SKM-1 treated with dmso at 0.1 percent for 144 hours (cell line): Measurements from ENCODE around the gene DRD4.

Source experiments
- DNase-seq: peaks from one replicate; lab custom pipeline; 2025; ENCODE audit not compliant: unreplicated experiment; lab: John Stamatoyannopoulos, UW

DRD4 gene

GRCh38 chr11:609341-609811, 27.7 kb upstream of the DRD4 start:
- DNase-seq: no peak

- no peak for DNase-seq
Measured at GRCh38 chr11:610146-610801, 26.8 kb upstream of the DRD4 start.

DNA sequence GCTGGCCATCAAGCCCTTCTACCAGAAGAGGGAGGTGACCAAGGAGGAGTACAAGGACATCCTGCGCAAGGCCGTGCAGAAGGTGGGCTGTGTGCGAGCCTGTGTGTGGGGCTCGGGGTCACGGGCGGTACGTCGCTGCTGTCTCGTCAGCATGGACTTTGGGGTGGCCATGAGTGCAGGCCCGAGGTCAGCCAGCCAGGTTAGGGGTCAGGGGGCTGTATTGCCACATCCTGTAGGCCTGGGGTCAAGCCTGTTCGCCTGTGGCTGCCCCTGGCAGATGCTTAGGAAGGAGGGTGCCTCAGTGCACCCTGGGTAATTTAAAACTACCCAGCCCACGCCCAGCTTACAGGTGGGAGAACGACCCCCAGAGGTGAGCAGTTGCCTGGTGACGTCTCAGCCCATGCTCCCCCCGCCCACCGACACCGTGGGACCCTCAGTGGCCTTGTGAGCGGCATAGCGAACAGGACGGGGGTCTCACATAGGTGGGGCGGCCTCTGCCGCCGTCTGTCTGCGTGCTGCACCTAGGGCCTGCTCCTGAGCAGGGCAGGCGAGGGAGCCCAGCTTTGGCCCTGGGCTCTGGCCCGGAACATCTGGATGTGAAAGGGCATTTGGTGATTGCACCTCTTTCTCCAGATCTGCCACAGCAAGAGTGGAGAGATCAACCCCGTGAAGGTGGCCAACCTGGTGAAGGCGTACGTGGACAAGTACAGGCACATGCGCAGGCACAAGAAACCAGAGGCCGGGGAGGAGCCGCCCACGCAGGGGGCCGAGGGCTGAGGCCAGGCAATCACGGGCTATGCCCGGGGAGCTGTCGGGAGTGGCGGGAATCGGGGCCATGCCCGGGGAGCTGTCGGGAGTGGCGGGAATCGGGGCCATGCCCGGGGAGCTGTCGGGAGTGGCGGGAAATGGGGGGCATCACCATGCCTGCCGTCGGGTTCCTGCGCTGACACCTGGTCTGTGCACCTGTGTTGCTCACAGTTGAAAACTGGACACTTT, 25.8 kb upstream of the DRD4 start:
- no peak for DNase-seq

- DNase-seq: no peak
Measured at GRCh38 chr11:612201-612960, 24.7 kb upstream of the DRD4 start.

DNA sequence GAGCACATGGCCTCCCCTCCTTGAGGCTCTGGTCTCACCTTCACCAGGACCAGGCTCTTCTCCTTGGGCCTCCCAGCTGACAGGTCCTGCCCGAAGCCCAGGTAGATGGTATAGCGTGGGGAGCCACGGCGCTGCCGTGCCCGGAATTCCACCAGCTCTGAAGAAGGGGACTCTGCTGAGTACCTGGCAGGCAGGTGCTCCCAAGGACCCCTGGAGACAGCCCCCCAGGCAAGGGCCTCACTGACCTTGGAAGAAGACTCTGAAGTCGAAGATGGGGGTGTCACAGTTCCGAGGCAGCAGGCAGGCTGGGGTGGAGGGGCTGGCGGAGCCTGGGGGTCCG, 24.1 kb upstream of the DRD4 start:
- DNase-seq: no peak

DNA sequence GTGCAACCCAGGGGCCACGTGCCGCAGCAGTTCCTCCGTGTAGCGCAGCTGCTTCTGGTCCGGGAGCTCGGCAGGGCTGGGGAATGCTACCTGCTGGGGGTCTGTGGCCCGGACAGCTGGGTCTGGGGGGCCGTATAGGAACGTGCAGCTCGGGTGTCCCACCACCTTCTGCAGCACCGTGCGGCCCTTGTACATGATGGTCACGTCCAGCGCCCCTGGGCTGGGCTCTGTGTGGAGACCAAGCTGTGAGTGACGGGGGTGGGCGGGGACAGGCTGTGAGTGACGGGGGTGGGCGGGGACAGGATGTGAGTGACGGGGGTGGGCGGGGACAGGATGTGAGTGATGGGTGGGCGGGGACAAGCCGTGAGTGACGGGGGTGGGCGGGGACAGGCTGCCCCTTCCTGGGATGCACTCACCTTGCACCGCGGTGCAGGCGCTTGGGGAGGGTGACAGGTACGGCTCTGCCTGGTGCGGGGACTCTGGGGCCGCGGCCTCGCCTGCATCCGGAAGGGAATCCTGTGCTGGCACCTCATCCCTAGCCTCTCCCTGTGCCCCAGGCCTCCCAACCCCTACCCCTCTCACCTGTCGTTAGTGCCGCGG, 23.6 kb upstream of the DRD4 start:
- DNase-seq: no peak

DNA sequence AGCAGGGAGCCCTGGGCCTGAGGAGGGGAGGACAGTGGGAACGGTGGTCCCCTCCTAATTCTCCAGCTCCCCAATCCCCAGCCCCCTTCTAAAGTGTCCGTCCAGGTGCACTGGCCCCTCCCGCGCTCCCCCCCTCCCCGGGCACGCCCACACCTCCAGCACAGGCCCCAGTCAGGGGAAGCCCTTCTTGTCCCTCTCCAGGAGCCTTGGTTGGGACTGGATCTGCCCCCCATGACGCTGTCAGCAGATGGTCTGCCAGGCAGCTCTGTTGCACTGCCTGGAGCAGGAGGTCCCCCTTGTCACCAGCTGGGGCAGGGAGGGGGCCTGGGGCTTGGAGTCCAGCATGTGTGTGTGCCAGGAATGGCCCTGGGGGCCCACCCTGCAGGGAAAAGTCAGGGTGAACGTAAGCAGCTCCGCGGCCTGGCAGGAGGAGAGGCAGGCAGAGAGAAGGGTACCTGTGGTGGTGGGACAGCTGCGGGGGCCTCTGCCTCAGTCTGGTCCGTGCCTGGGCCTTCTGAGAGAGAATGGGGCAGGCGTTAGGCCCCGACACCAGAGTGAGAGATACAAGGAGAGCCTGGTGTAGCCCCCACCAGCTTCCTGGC, 22.9 kb upstream of the DRD4 start:
- no peak for DNase-seq

DNA sequence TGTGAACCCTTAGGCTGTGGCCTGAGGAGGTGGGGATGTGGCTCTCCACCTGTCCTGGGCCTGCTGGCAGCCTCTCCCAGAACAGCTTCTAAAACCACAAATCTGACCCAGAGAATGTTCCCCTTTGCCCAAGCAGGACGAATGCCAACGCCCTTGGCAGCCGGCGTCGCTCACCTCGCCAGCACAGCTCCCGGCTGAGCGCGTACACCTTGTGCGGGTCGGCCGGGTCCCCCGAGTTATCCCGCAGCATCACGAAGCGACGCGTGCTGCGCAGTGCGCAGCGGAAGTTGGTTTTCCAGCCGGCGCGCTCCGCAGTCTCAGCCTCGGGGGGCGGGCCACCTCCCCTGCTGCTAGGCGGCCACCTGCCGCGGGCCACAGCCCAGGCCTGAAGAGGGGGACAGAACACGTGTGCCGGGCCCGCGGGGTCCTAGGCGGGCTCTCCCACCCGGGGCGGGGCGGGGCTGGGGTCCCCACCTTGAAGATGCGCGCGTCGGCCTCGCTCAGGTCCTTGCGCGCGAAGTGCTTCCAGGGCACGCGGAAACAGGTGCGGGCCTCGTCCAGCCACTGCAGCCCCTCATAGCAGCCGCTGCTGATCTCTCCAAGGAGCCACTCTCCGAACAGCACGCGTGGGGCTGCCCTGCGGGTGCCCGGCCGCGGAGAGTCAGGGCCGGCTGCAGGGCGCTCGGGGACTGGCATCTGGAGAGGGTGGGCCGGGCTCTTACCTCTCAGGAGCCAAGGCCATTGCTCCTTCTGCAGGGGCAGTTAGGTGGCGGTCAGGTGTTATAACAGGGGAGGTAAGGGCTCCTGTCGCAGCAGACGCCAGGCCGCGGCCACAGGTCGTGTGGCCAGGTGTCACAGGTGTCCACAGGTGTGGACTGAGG, 22.2 kb upstream of the DRD4 start:
- DNase-seq: no peak

- peak; percentile 95 for DNase-seq
Measured at GRCh38 chr11:615504-616319, 21.4 kb upstream of the DRD4 start, which contains the start of gene IRF7. TSS of gene IRF7 (minus strand) at chr11:615950. CDS start at chr11:615364, 586 bp downstream.

GRCh38 chr11:616320-617198, 20.5 kb upstream of the DRD4 start:
- DNase-seq: no peak

- DNase-seq: no peak
Measured at GRCh38 chr11:617199-617911, 19.7 kb upstream of the DRD4 start.

GRCh38 chr11:617912-618682, 19.0 kb upstream of the DRD4 start:
- DNase-seq: no peak

- no peak for DNase-seq
Measured at GRCh38 chr11:618856-619627, 18.0 kb upstream of the DRD4 start.

DNA sequence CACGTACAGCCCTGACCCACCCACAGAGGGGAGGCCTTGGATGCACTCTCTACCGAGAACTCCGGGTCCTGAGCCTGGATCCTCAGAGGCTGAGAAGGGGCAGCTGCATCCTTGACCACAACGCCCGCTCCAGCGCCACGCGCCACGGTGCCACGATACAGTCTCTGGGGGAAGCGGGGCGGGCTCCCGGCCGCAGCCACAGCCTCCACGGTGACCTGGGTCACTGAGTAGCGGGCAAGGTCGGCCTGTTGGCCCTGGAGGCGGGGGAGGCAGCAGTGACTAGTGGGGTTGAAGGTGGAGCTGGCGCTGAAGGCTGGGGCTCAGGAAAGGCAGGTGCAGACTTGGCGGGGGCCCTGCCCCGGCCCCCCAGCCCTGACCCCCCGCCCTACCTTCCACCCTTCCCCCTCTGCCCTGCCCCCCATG, 17.4 kb upstream of the DRD4 start:
- no peak for DNase-seq

- no peak for DNase-seq
Measured at GRCh38 chr11:620201-620600, 16.9 kb upstream of the DRD4 start.
